ENCODE data around the gene NRG2.

Gene NRG2

DNA sequence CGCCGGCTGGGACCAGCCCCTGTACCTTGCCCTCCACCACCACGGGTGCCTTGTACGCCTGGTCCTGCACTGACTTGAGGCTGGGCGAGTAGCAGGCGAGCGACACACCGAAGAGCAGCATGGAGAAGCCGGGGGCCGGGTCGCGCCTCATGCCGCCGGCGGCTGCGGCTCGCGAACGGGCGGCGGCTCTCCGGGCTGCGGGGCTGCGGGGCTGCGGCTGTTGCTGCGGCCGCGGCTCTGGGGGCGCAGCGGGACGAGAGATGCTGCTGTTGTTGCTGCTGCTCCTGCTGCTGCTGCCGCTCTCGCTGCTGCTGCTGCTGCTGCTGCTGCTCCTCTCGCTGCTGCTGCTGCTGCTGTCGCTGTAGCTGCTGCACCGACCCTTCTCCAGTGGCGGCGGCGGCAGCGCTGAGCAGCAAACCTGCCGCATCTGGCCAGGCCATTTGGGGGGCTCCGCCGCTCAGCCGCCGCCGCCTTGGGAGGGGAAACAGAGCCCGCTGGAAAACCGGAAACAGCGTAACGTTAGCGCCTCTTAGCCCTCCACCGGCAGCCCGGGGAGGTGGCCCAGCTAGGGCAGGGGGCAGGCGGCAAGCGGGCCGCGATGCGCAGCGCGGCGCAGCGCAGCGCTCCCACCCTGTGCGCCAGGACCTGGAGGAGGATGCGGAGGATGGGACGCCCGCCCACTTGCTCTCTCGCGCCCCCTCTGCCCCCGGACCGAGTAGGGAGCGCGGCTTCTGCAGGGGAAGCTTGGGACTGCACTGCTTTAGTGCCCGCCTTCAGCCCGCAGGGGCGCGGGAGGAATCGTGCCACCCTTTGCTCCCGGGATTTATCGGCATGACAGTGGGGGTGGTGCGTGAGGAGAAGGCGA is at the start of gene NRG2:
Gene NRG2, minus strand, starts transcription at position 657 of the 865 bp plus-strand sequence.
- DNase-seq = peak; percentile 84

DNA sequence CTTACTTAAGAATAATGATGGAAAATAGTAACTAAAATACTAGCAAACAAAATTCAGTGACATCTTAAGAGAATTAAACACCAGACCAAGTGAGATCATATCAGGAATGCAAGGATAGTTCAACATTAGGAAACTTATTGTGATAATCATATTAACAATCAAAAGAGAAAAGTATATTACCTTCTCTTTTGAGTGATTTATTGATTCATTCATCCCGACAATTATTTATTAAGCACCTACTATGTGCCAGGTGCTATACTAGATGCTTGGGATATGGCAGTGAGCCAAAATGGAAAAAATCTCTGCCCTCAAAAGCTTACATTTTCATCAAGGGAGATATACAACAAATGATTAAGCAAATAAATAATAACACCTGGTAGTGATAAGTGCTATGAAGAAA is 47.2 kb upstream of the NRG2 start:
- DNase-seq = no peak

DNA sequence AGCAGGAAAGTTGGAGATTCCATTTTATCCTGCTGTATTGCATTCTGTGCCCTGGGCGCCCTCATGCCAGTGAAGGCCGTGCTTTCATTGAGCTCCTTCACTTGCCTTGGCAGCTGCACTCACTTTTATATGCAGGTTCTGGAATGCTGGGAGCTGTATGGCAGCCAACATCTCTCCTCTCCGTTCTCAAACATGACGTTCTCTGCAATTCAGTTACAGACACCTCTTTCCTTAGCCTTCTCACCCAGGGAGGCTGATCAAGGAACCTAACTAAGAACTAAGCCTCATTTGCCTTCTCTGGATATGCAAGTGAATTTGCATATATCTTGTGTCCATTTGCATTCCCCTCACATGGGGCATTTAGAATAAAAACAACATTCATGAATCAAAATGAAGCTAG is 41.4 kb upstream of the NRG2 start:
- DNase-seq = no peak

DNA sequence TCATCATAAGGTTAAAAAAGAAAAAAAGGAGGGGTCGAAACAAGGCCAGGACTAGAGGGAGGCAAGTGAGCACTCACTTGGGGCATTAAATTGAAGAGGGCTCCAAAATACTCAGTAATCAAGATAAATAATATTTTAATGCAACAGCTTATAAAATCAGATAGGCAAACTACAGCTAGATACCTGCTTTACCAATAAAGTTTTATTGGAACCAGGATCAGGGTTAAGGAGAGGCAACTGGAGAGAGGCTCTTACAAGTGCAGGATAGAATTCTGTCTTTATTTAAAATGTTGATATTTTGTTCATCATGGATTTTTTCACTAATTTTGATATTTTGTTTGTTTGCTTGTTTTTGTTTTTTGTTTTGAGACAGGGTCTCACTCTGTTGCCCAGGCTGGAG is 40.6 kb upstream of the NRG2 start:
- DNase-seq = no peak

DNA sequence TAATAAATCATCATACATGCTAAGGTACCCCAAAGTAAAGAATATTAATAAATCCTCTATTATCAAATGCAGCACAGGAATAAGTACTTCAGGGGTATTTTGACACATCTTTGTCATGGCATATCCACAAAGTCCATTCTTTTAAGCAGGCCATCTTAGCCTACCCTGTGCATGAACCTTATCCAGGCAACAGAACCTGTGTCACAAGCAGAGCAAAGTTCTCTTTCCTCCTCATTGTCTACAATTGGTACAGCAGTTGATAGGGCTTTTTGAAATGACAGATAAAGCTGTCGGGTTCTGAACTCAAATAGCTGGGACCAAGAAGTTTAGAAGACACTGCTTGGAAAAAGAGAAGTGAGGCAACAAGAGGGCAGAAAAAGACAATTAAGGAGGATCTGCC is 40.0 kb upstream of the NRG2 start:
- no peak for DNase-seq

DNA sequence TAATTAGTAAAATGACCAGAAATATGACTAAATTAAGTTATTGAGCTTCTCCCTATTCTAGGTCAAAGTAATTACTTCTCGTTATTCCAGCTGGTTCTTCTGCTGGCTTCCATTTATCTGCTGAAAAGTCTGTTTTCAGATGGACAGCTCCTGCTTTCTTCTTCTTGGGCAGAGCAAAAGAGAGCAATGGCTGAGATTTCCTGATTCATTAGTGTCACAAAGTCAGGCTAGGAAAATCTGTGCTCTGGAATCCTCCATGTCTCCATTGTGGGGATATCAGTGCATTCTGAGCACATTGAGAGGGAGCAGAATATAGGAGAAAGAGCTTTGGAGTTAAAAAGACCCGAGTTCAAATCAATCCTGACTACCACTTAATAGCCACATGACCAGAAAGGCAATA is 33.7 kb upstream of the NRG2 start:
- no peak for DNase-seq

DNA sequence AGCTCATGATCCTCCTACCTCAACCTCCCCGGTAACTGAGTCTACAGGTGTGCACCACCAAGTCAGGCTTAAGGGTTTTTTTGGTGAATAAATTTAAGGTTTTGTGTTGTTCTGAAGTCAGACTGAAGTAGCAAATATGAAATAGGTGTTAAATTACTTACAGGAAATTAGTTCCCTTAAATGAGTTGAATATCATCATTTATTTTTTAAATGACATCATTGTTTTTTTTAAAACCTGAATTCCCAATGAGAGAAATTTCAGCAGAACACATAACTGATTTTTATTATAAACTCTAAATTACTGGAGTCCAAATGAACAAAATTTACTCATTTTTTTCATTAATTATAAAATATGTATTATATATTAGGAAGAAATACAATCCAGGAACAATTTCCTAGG is 33.0 kb upstream of the NRG2 start:
- no peak for DNase-seq

DNA sequence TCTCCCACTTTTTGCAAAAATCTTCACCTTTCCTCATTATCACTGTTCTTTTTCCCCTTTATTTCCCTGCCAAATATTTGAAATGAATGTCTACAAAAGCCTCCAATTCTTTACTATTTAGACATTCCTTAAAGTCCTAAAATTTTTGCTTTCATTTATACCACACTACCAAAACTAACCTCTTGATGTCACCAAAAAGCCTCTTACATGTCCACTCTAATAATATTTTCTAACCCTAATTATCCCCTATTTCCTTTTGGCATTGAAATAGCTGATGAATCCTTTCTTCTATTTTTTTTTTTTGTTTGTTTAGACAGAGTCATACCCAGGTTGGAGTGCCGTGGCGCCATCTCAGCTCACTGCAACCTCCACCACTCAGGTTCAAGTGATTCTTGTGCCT is 32.3 kb upstream of the NRG2 start:
- DNase-seq = peak; percentile 64

DNA sequence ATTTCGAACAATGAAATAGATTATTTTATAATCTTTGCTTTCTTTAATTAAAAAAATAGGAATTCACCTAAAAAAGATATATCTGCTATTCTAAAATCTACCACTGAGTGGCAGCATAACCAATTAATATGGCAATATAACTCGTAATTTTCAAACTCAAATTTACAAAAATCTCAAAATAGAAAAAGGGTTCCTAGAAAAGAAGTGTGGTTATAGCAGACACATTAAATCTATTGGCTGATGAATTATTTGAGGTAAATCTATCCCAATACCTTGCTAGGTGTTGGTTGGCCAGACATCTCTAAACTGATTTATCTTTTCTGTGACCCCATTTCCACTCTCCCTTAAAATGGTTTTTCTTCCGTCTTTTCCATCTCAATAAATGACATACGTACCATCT is 30.2 kb upstream of the NRG2 start:
- DNase-seq = peak; percentile 46

DNA sequence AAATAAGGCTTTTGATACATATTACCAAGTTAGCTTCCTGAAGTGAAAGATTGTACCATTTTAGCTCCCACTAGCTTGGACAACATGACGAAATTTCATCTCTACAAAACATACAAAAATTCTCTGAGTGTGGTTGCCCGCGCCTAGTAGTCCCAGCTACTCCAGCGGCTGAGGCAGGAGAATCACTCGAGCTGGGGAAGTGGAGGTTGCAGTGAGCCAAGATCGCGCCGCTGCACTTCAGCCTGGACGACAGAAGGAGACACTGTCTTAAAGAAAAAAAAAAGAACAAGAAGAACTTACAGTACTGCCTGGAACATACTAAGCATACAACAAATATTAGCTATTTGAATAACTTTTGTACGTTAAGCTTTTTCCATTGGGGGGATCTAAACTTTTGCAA is 29.7 kb upstream of the NRG2 start:
- DNase-seq = no peak

DNA sequence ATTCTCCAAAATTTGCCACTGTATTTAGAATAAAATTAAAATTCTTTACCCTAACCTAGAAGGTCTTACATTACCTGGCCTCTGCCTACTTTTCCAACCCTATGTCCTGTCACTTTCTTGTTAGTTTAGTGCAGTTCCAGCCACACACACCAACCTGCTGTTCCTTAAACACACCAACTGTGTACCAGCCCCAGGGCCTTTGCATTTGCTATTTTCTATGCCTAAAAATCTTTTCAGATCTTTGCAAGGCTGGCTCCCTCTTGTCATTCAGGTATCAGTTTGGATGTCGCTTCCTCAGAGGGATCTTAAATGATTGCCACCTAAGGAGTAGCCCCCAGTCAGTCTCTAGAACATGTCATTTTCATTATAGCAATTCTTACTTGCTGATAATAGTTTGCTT is 17.7 kb upstream of the NRG2 start:
- no peak for DNase-seq

DNA sequence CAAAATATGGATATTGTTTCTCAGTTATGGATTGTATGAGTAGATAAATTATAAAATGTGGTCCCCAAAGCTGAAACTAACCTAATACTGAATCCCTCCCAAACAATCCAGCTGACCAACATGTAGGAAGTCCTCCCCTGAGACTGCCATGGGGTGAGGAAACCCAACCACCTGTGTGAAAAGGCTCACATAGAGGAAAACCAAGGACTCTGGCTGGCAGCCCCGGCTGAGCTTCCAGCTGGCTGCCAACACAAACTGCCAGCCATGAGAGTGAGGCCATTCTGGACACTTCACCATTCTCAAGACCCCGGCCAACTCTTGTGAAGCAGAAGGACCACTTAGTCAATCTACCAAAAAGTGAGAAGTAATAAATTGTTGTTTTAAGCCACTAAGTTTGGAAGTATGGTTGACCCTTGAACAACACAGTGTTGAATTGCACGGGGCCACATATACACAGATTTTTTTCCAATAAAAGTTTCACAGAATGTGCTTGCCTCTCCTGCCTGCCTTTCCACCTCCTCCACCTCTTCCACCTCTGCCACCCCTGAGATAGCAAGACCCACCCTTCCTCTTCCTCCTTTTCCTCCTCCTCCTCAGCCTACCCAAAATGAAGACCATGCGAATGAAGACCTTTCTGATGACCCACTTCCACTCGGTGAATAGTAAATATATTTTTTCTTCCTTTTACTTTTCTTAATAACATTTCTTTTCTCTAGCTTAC is 15.3 kb upstream of the NRG2 start:
- DNase-seq = no peak

DNA sequence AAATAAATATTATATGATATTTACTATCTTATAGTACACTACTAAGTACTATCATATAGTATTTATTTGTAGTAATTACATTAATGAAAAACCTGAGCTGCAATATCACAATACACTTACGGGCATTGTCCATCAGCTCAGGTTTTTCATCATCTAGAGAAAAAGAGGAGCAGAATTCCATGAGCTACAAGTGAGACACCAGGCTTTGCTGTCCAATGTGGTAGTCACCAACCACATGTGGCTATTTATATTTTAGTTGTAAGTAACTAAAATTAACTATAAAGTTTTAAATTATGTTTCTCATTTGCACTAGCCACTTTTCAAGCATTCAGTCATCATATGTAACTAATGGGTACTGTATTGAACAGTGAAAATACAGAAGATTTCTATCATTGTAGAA is 13.8 kb upstream of the NRG2 start:
- DNase-seq = no peak

DNA sequence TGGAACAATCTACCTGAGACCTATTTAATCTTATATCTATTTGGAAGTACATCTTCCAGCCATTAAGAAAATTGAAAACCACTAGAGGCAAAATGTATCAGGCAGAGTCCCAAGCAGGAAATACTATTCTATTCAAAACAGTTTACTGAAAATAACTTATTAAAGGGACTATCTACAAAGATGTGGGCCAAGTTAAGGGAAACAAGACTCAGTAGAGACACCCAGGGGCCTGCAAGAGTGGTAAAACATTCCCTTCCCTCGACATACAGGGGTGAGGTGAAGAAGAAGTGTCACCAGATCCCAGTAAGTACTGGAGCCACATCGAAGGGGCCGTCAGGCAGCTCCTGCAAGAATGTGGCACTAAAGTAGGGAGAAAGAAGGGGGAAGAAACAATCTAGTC is 12.1 kb upstream of the NRG2 start:
- no peak for DNase-seq

DNA sequence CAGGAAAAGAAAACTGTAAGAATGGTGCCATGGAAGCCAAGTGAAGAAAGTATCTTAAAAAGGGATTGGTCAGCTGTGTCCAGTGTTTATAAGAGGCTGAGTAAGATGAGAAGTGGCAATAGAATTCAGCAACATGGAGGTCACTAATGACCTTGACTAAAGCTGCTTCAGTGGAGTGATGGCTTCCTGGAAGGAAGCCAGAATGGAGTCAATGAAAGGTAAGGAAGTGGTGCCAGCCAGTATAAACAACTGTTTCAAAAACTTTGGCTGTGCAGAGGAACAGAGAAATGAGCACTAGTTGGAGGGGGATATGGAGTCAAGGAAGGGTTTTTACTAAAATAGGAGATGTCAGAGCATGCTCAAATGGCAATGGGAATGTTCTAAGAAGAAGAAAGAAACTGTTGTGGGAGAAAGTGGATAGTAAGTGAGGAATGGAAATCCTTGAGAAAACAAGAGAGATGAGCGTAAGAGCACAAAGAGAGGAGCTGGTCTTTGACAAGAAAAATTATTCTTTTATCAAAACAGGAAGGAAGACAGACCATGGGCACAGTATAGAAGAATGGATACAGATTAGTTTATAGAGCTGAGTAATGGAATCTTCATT is 11.1 kb upstream of the NRG2 start:
- DNase-seq = peak; percentile 27

DNA sequence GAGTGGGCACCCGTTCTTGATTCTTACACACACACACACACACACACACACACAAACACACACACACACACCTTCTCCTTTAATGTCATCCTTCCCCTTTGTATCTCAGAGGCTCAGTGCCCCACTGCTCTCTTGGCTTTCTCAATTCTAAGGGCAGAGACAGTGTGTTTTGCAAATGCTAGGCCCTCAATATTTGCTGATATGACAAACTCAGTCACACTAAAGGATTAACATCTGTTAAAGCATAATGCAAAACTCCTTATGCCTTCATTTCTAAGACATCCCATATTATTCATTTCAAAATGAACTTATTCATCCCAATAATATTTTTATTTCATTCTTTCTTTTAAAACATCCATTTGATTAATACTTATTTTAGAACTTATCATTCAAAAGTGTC is 8.9 kb upstream of the NRG2 start:
- no peak for DNase-seq

DNA sequence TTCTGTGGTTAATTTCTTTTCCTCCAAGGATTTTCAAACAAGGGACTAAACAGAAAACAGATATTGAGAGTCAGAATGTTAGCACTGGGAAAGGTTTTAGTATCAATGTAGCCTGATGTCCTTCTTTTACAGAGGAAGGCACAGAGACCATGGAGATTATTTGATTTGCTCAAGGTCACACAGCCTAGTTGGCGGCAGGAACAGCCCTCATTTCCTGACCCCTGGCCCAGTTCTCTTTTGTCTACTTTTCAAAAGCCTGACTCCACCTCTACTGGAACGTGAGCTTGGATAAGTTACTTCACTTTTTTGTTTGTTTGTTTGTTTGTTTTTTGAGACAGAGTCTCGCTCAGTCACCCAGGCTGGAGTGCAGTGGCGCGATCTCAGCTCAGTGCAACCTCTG is 6.6 kb upstream of the NRG2 start:
- no peak for DNase-seq

DNA sequence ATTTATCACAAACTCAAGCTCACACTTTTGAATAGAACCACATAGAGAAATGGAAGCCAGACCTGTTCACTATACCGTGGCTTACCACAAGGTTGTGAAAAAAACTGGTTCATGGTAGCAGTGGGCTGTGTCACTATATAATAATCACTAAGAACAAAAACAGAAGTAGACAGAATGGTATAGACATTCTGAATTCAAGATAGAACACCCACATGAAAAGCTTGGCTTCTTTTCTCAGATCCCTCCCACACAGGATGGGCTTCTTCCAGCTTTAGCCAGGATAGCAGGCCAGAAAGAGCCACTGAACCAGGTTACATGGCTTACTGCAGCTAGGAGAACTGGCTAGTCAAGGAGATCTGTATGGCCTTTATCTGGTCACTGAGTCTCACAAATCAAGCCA is 6.1 kb upstream of the NRG2 start:
- DNase-seq = no peak

DNA sequence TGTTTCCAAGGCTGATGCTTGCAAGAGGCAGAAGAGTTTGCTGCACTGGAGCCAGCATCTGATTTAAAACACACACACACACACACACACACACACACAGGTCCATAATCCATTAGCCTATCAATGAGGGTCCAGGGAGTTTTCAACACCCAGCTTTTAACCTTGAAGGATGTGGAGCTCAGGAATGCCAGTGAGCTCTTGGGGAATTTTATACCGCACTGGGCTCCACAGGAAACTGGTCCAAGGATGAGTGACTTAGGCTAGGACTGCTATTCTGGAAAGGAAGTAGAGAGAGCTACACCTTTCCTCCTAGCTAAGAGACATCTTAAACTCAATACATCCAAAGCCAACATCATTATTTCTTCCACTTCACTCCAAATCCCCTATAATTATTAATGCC is 942 bp upstream of the NRG2 start:
- peak; percentile 8 for DNase-seq

DNA sequence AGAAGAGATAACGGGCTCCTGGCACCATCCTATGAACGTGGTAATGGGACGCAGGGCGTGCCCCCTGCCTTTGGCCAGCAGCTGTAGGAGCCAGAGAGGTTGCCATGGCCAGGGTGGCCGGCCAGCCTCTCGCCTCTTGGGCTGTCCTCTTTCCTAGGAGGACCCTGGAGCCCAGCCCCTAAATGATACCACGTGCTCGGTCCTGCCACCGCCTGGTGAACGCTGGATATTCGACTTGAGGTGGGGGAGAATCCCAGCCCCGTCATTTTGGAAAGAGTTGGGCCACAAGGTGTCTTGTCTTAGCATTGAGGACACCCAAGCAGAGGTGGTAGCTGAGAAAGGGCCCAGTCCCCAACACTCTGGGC is 391 bp upstream of the NRG2 start:
- no peak for DNase-seq

DNA sequence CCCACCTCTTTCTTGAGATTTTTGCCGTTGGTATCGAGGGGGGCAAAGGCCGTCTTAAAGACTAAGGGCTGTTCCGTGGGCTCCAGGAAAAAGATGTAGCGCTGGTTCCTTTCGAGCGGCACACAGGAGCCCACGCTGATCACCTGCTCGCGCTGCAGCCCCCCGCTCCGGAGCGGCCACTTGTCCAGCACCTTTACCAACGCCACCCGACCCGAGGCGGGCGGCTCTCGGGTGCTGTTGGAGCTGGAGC is 781 bp downstream of the NRG2 start:
- DNase-seq = no peak

DNA sequence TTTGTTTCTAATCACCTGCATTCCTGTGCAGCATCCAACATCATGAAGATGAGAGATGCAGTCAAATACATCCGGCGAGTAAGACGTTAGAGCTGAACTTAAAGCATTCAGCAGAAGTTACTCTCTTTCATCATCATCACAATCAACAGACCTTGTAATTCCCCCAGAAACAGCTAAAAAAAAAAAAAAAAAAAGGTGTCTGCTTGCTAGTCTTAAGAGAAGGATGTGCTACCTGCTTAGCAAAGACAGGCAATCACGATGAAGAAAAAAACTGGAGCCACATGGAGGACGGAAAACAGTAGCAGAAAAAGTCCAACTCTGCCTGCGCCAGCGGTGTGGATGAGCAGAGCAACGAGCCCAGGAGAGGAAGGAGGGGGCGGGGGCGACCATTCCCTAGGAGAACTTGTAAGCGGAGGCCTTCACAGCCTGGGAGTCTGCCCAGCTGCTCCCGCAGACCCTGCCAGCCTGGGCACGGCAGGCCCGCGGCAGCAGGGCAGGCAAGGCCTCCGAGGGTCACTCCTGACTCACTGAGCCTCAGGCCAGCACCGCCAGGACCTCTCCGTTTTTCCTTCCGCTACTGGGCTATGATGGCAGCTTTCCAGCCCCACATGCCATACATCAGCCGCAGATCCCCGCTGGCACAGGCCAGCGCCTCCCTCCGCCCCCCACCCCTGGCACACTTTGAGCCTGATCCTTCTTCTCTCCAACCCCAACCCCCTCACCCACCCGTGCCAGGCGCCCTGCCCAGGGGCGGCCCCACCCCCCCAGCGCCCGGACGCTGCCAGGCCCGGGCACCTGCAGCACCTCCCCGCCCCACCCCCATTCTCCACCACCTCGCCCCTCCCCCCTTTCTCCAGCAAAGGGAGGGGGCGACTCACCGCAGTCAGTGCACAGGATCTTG is 1.4 kb downstream of the NRG2 start:
- peak; percentile 76 for DNase-seq

DNA sequence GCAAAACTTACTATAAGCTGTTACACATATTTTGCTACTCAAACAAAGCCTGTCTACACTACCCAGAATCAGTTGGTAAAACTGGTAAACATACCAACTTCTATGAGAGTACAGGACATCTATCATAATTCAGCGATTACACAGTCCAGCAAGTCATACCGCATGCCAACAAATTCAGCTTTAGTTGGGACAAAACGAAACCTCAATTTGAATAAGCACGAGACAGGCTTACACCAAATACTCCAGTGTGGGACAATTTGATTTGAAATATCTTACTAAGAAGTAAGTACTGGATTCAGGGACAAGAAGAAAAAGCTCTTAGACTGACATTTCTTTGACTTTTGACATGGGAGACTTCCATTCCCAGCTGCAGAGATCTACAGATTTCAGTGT is 2.0 kb downstream of the NRG2 start:
- DNase-seq = no peak

DNA sequence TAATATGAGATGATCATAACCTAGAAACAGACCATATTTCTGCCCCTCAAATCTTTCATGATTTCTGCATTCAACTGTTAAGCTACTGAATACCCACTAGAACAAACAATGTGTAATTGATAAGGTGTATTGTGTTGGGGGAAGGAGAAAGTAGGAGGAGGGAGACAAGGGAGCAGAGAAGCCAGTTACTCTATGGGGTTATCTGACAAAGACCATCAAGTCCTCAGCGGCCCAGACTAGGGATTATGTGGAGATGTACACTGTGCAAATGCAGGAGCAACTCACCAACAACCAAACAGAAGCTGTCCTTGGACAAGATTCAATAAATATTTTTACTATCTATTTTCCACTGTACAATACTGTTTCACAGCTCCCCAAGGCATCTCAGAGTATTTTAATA is 2.7 kb downstream of the NRG2 start:
- DNase-seq = no peak
